Head of caudate nucleus (tissue), 42 donors: ENCODE measurements around the gene PTPRD.
"Not testable (repeated sequence)": the region's sequence is repeated elsewhere in the genome, so short reads cannot be mapped to it uniquely, and the experiment has no call there.

Source experiments
- DNase-seq, 42 donors: peaks; one replicate each; pipeline versions ENCODE4 v3.0.0 to v3.0.0-alpha.2; 2020 to 2021; ENCODE audit warnings: mixed read lengths in 7 of 42
- intact Hi-C: fragments of 100-400 bp; cut with DNase I; formaldehyde crosslinking; loops from one replicate; pipeline ENCODE4 v1.15.0; 2022

Gene PTPRD

GRCh38 chr9:10523164-10523563, 89.6 kb downstream of the PTPRD start:
- DNase-seq: no peak
- intact Hi-C loops: no loop called here

DNA sequence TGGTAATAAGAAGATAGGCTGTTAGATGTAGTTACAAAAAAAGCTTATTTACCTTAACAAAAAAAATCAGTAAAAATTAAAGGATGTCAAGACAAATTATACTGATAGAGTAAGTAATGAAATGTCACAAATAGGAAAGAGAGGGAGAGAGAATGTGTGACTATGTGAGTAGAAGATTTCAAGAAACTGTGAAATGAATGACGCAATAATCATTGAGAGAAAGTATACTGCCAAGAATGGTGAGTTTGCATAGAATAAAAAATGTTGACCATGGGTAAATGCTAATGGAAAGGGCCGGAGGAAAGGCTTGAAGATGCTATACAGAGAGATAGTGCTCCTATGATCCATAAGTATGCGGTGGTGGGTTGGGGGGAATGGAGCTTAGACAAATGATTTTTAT, 100.7 kb downstream of the PTPRD start:
- no peak for DNase-seq
- intact Hi-C loops: no loop called here

- intact Hi-C loops: no loop called here
- no peak for DNase-seq
These were observed 123.9 kb downstream of the PTPRD start for GRCh38 chr9:10488937-10489336.

- no peak for DNase-seq
- intact Hi-C loops: no loop called here
These were observed 133.6 kb downstream of the PTPRD start for GRCh38 chr9:10479172-10479571.

- peak in 1 of 42 donors; percentile 26 for DNase-seq
- intact Hi-C loops: not testable (repeated sequence)
These were observed 163.6 kb downstream of the PTPRD start for GRCh38 chr9:10449201-10449617.

DNA sequence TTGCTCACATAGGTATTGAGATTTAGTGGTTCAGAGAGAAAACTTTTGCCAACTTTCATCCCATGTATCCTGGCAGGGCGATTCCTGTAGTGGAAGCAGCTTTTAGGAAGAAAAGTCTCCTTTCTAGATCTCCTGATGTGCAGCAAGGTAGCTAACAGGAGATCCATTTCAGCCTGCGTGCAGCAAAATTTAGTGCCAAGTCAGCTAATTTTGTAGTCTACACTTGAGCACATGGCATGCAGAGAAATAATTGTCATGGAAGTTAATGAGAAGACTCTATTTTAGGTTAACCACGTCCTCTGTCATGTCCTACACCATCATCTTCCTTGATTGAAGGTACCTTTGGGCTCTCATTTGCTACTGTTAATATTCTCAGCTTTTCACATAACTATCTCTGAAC, 165.8 kb downstream of the PTPRD start:
- intact Hi-C loops: no loop called here
- DNase-seq: no peak

GRCh38 chr9:10443868-10444204, 169.0 kb downstream of the PTPRD start:
- DNase-seq: no peak

GRCh38 chr9:10443181-10443867, 169.5 kb downstream of the PTPRD start:
- no peak for DNase-seq
- intact Hi-C loops: no loop called here

More at GRCh38 chr9:10443868-10444204, 169.0 kb downstream of the PTPRD start:
- intact Hi-C loops: no loop called here

- DNase-seq: no peak
- intact Hi-C loops: no loop called here
These were observed 173.8 kb downstream of the PTPRD start for GRCh38 chr9:10438955-10439354.

DNA sequence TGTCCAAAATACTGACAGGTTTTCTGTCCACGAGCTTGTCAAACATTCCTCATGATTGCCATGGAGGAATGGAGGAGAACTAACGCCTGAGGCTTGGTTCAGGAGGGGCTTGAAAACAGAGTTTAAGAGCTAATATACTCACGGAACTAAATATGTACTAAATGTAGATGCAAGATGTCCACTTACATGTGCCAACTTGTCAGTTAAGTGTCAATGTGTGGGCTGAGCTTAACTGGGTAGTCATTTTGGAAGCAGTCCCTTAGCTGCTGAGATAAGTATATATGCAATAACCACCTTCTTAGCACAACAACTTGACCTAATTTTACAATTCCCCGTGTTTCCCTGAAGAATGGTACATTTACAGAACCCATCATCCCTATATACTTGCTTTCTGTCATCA, 176.0 kb downstream of the PTPRD start:
- intact Hi-C loops: no loop called here
- no peak for DNase-seq

GRCh38 chr9:10434412-10434811, 178.4 kb downstream of the PTPRD start:
- intact Hi-C loops: no loop called here

GRCh38 chr9:10411272-10411671, 201.5 kb downstream of the PTPRD start:
- no peak for DNase-seq
- intact Hi-C loops: no loop called here

More at GRCh38 chr9:10434412-10434811, 178.4 kb downstream of the PTPRD start:
- DNase-seq: no peak

GRCh38 chr9:10403283-10403682, 209.5 kb downstream of the PTPRD start:
- intact Hi-C loops: no loop called here
- DNase-seq: no peak

DNA sequence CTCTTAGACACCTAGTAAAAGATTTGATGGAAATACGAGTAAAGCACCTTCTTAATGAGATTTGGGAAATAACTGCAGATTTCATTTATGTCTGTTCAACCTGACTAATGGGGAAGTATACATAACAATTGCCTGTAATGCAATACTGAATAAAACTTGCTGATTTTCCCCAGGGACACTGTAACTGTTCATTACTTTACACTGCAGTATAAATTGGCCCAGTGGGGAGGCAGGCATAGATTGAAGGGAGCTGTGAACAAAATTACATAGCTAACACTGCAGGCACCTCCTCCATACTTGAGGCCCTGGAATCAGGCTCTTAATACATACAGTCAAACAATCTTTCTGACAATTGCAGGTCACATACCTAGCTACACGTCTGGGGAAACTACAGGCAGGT, 216.2 kb downstream of the PTPRD start:
- DNase-seq: no peak
- intact Hi-C loops: no loop called here

GRCh38 chr9:10387282-10387681, 225.5 kb downstream of the PTPRD start:
- DNase-seq: no peak
- intact Hi-C loops: no loop called here

GRCh38 chr9:10371824-10372223, 241.0 kb downstream of the PTPRD start:
- no peak for DNase-seq
- intact Hi-C loops: no loop called here

- intact Hi-C loops: no loop called here
- DNase-seq: peak in 14 of 42 donors; percentile 6 to 54 (median 16)
These were observed 246.5 kb downstream of the PTPRD start for GRCh38 chr9:10366171-10366779.

DNA sequence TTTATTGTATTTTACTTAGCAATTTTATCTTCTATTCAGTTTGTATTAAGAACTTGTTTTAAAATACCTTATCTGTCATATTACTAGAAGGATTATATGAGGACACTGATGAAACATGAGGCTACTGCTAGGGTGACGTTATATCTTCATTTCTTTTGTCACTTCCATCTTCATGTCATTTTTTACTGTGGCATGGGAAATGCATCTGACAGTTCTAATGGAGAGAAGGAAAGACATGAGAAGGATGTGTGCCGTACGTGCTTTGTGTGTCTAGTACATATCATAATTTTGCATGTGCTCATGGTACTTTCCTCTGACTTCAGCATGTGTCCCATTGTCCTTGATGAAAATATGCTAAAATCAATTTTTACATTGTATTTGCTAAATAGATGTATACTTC, 258.2 kb downstream of the PTPRD start:
- intact Hi-C loops: no loop called here
- DNase-seq: no peak

DNA sequence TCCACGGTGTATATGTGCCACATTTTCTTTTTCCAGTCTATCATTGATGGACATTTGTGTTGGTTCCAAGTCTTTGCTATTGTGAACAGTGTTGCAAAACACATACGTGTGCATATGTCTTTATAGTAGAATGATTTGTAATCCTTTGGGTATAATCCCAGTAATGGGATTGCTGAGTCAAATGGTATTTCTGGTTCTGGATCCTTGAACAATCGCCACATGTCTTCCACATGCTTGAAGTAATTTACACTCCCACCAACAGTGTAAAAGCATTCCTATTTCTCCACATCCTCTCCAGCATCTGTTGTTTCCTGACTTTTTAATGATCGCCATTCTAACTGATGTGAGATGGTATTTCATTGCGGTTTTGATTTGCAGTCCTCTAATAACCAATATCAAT, 267.2 kb downstream of the PTPRD start:
- DNase-seq, intact Hi-C loops: not testable (repeated sequence)

GRCh38 chr9:10341057-10341456, 271.7 kb downstream of the PTPRD start:
- intact Hi-C loops: no loop called here
- no peak for DNase-seq

- DNase-seq: no peak
- intact Hi-C loops: no loop called here
These were observed 273.6 kb downstream of the PTPRD start for GRCh38 chr9:10339152-10339551.
